DND-41 (cell line): ENCODE measurements around the gene KSR2.
"Not testable (repeated sequence)": the region's sequence is repeated elsewhere in the genome, so short reads cannot be mapped to it uniquely, and the experiment has no call there.

Source experiments
- CTCF ChIP-seq: IDR thresholded peaks from 2 replicates; pipeline ENCODE4 v1.5.1; 2012; ENCODE audit warnings: borderline replicate concordance, low read length, moderate library complexity, mild to moderate bottlenecking; ENCODE audit not compliant: poor library complexity, severe bottlenecking; ENCODE audit errors: extremely low read depth
- EZH2 ChIP-seq: IDR thresholded peaks from 3 replicates; pipeline ENCODE4 v1.6.1; 2012; ENCODE audit warnings: borderline replicate concordance, low read depth, mild to moderate bottlenecking, moderate library complexity, low read length, inconsistent platforms; ENCODE audit not compliant: severe bottlenecking

GRCh38 chr12:117731131-117731530 lies 237.7 kb downstream of the KSR2 start:
- not testable (repeated sequence) for TF ChIP-seq CTCF, EZH2
